A673 (cell line): ENCODE results near the gene MLXIP. TPM values are rescaled to one million over a fixed set of nuclear protein-coding genes. Genes with fewer than 3 reads are reported as not detected.

ENCODE experiments used
- BruUV-seq: library from RNA; stranded (reverse); fragments of 400-500 nt; replicated peaks from 2 replicates; lab custom pipeline; 2021; lab: Mats Ljungman, UMichigan
- CTCF ChIA-PET: fragments of 300-600 bp; sonication (Branson Sonifier 250); formaldehyde crosslinking; loops from one replicate; lab custom pipeline; 2022; ENCODE audit warnings: antibody characterized with exemption; lab: Charles Lee
- POLR2A ChIA-PET: fragments of 300-600 bp; sonication (Branson Sonifier 250); formaldehyde crosslinking; loops from one replicate; lab custom pipeline; 2022; ENCODE audit warnings: antibody characterized with exemption; ENCODE audit not compliant: low non-redundant PET; lab: Charles Lee
- DNase-seq: peaks from one replicate; pipeline ENCODE4 v3.0.0-alpha.2; 2015; ENCODE audit warnings: low spot score
- H3K27ac ChIP-seq: fragments of 200-600 bp; sonication (generic); 2 replicates; pipeline ENCODE4 v1.5.1; 2016; ENCODE audit warnings: mixed run types, low read depth, mild to moderate bottlenecking, mixed read lengths, antibody characterized with exemption, low read length; ENCODE audit not compliant: poor library complexity, severe bottlenecking
- H3K27me3 ChIP-seq: fragments of 200-600 bp; sonication (generic); replicated peaks from 2 replicates; pipeline ENCODE4 v1.6.1; 2017; ENCODE audit warnings: mixed run types, low read depth, mild to moderate bottlenecking, mixed read lengths, antibody characterized with exemption, low read length; ENCODE audit not compliant: insufficient read depth, poor library complexity
- H3K36me3 ChIP-seq: fragments of 200-600 bp; sonication (generic); 2 replicates; pipeline ENCODE4 v1.6.1; 2016; ENCODE audit warnings: mixed run types, mild to moderate bottlenecking, mixed read lengths, antibody characterized with exemption, low read length; ENCODE audit not compliant: insufficient read depth, poor library complexity, severe bottlenecking
- H3K4me1 ChIP-seq: fragments of 200-600 bp; sonication (generic); 2 replicates; pipeline ENCODE4 v1.6.1; 2017; ENCODE audit warnings: mixed run types, mild to moderate bottlenecking, mixed read lengths, antibody characterized with exemption, low read length; ENCODE audit not compliant: insufficient read depth, poor library complexity, severe bottlenecking
- H3K4me3 ChIP-seq: fragments of 200-600 bp; sonication (generic); 2 replicates; pipeline ENCODE4 v1.5.1; 2016; ENCODE audit warnings: low read depth, mixed run types, mild to moderate bottlenecking, mixed read lengths, low read length; ENCODE audit not compliant: poor library complexity, severe bottlenecking
- H3K9me3 ChIP-seq: fragments of 200-600 bp; sonication (generic); 2 replicates; pipeline ENCODE4 v1.6.1; 2016; ENCODE audit warnings: mixed run types, low read depth, mild to moderate bottlenecking, mixed read lengths, antibody characterized with exemption, low read length; ENCODE audit not compliant: poor library complexity, severe bottlenecking
- EZH2 ChIP-seq: fragments of 200-600 bp; sonication (generic); IDR thresholded peaks from 2 replicates; pipeline ENCODE4 v1.6.1; 2017; ENCODE audit warnings: borderline replicate concordance, low read depth, mild to moderate bottlenecking, mixed read lengths, antibody characterized with exemption, low read length; ENCODE audit not compliant: poor library complexity, severe bottlenecking
- intact Hi-C: fragments of 100-400 bp; cut with micrococcal nuclease; formaldehyde crosslinking; loops from one replicate; pipeline ENCODE4 v1.10.0; 2022; ENCODE audit not compliant: unreplicated experiment
- total RNA-seq: library from RNA; stranded (reverse); gene quantifications from 2 replicates; pipeline ENCODE4 v1.2.3, GENCODE V29; 2021
- TF ChIP-seq, protein P1 (sequence below): fragments of 300-800, 200-600 bp; sonication (generic); conservative IDR thresholded peaks from 2 replicates; pipeline ENCODE4 v1.5.1; 2017; ENCODE audit warnings: low read depth, mild to moderate bottlenecking, antibody characterized with exemption, low read length, moderate library complexity, mixed read lengths

The MLXIP gene
- total RNA-seq, 1 experiment from 2014 or later, result 32.7 TPM

GRCh38 chr12:122168492-122168891, 89.9 kb downstream of the MLXIP start:
- H3K9me3 ChIP-seq, result no peaks in the 10 kb centered on the region
- H3K4me1 ChIP-seq, result no peaks in the 10 kb centered on the region
- no peaks in the 10 kb centered on the region for H3K27me3 ChIP-seq
- H3K27ac ChIP-seq, result no peak overlapping the region
- ChIA-PET POLR2A (no interaction called here), CTCF (no interaction called here)
- no TSS peak for BruUV-seq
- H3K4me3 ChIP-seq, result no peak overlapping the region
- TF ChIP-seq EZH2, result no peak
- TF ChIP-seq, protein P1, sequence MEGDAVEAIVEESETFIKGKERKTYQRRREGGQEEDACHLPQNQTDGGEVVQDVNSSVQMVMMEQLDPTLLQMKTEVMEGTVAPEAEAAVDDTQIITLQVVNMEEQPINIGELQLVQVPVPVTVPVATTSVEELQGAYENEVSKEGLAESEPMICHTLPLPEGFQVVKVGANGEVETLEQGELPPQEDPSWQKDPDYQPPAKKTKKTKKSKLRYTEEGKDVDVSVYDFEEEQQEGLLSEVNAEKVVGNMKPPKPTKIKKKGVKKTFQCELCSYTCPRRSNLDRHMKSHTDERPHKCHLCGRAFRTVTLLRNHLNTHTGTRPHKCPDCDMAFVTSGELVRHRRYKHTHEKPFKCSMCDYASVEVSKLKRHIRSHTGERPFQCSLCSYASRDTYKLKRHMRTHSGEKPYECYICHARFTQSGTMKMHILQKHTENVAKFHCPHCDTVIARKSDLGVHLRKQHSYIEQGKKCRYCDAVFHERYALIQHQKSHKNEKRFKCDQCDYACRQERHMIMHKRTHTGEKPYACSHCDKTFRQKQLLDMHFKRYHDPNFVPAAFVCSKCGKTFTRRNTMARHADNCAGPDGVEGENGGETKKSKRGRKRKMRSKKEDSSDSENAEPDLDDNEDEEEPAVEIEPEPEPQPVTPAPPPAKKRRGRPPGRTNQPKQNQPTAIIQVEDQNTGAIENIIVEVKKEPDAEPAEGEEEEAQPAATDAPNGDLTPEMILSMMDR, result no peak
- DNase-seq, result no peak
- H3K36me3 ChIP-seq, result no peaks in the 10 kb centered on the region
- intact Hi-C loops, result no loop called here

GRCh38 chr12:122171399-122171798, 92.8 kb downstream of the MLXIP start:
- no peaks in the 10 kb centered on the region for H3K36me3 ChIP-seq
- TF ChIP-seq EZH2, result no peak
- TF ChIP-seq, protein P1, result no peak

GRCh38 chr12:122172262-122172939, 93.8 kb downstream of the MLXIP start:
- no peaks in the 10 kb centered on the region for H3K4me1 ChIP-seq
- intact Hi-C loops, result no loop called here
- H3K4me3 ChIP-seq, result no peak overlapping the region
- H3K27me3 ChIP-seq, result no peaks in the 10 kb centered on the region
- H3K36me3 ChIP-seq, result no peaks in the 10 kb centered on the region
- TF ChIP-seq, protein P1, result no peak
- TF ChIP-seq EZH2, result no peak
- ChIA-PET CTCF (no interaction called here), POLR2A (no interaction called here)
- H3K27ac ChIP-seq, result no peak overlapping the region
- no TSS peak for BruUV-seq
- no peak for DNase-seq
- no peaks in the 10 kb centered on the region for H3K9me3 ChIP-seq

More at GRCh38 chr12:122171399-122171798, 92.8 kb downstream of the MLXIP start:
- Histone ChIP-seq H3K9me3 (no peaks in the 10 kb centered on the region), H3K27me3 (no peaks in the 10 kb centered on the region), H3K4me3 (no peak overlapping the region), H3K27ac (no peak overlapping the region), H3K4me1 (no peaks in the 10 kb centered on the region)
- no TSS peak for BruUV-seq
- ChIA-PET POLR2A (no interaction called here), CTCF (no interaction called here)
- intact Hi-C loops, result no loop called here
- no peak for DNase-seq
